HepG2 (cell line): Measurements from ENCODE around the gene PARM1.

Experiments
- EZH2 ChIP-seq: conservative IDR thresholded peaks from 2 replicates; pipeline ENCODE4 v1.6.1; 2012; ENCODE audit warnings: mild to moderate bottlenecking, low read depth, low read length, moderate library complexity
- GATAD2A ChIP-seq: IDR thresholded peaks from 2 replicates; pipeline ENCODE4 v1.6.1; 2016
- PHF8 ChIP-seq: sonication (generic); formaldehyde crosslinking; IDR thresholded peaks from 2 replicates; pipeline ENCODE4 v1.5.0; 2020; ENCODE audit warnings: missing genetic modification reagents
- POLR2A ChIP-seq, 2 experiments: IDR thresholded peaks; 2 replicates each; pipeline ENCODE4 v1.6.1; 2011; ENCODE audit warnings: low read depth in 2 of 2, low read length in 2 of 2, mild to moderate bottlenecking in 1 of 2, moderate library complexity in 1 of 2; ENCODE audit not compliant: insufficient read depth in 1 of 2
- RBFOX2 ChIP-seq: fragments of 200-400 bp; formaldehyde crosslinking; IDR thresholded peaks from 2 replicates; pipeline ENCODE4 v1.6.1; 2017; ENCODE audit warnings: low read depth, mild to moderate bottlenecking, low read length
- TCF12 ChIP-seq, 2 experiments: fragments of 450-650 bp in 1 of 2; sonication (generic) in 1 of 2; formaldehyde crosslinking in 1 of 2; IDR thresholded peaks; 2 replicates each; pipeline versions ENCODE4 v1.6.1 to v1.8.0; 2017 to 2022; ENCODE audit warnings: antibody characterized with exemption in 1 of 2, mild to moderate bottlenecking in 1 of 2, missing genetic modification reagents in 1 of 2, moderate library complexity in 1 of 2
- ZNF501 ChIP-seq: sonication (generic); formaldehyde crosslinking; IDR thresholded peaks from 2 replicates; pipeline ENCODE4 v1.5.1; 2020; ENCODE audit warnings: mild to moderate bottlenecking, moderate library complexity, missing genetic modification reagents
- ZNF510 ChIP-seq: sonication (generic); formaldehyde crosslinking; IDR thresholded peaks from 2 replicates; pipeline ENCODE4 v1.4.0; 2020; ENCODE audit warnings: low read depth, mild to moderate bottlenecking, missing genetic modification reagents
- ZNF746 ChIP-seq: sonication (generic); formaldehyde crosslinking; IDR thresholded peaks from 2 replicates; pipeline ENCODE4 v1.8.0; 2022; ENCODE audit warnings: mild to moderate bottlenecking, missing genetic modification reagents
- TF ChIP-seq, protein P1 (sequence below): sonication (generic); formaldehyde crosslinking; IDR thresholded peaks from 2 replicates; pipeline ENCODE4 v1.4.0; 2020; ENCODE audit warnings: missing genetic modification reagents
- TF ChIP-seq, protein P2 (sequence below), 2 experiments: IDR thresholded peaks; 2 replicates each; pipeline ENCODE4 v1.6.1; 2011 to 2012; ENCODE audit warnings: low read length in 2 of 2, borderline replicate concordance in 1 of 2, low read depth in 1 of 2, mild to moderate bottlenecking in 1 of 2, moderate library complexity in 1 of 2
- TF ChIP-seq, protein P3 (sequence below): sonication (generic); formaldehyde crosslinking; IDR thresholded peaks from 2 replicates; pipeline ENCODE4 v1.5.0; 2020; ENCODE audit warnings: mild to moderate bottlenecking, missing genetic modification reagents, moderate library complexity

DNA sequence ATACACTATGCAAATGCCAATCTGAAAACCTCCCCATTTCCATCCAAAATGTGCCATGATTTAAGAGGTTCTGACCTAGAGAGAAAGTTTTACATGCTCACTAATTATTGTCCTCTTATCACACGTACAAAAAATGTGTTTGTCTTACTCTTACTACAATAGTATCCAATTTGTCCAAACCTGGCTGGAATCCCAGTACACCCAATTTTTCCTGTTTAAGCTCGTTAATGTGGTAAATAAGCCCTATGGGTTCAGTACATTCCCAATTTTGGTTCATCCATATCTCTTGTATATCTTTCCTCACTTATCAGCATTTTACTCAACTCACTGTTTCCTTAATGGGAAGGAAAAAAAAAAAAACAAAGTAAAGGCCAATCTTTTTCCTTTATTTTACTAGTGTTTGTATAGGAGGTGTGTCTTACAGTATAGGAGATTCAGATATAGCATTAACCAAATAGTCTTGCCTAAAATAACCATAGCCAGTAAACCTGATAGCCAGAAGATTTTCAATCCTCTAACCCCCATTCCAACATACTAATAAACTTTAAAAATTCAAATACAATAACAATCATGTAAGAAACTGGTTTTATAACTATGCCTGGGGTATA, 109.8 kb downstream of the PARM1 start:
- TF ChIP-seq ZNF510 (CRISPR knock-in tag), result no peak
- TF ChIP-seq, protein P1, sequence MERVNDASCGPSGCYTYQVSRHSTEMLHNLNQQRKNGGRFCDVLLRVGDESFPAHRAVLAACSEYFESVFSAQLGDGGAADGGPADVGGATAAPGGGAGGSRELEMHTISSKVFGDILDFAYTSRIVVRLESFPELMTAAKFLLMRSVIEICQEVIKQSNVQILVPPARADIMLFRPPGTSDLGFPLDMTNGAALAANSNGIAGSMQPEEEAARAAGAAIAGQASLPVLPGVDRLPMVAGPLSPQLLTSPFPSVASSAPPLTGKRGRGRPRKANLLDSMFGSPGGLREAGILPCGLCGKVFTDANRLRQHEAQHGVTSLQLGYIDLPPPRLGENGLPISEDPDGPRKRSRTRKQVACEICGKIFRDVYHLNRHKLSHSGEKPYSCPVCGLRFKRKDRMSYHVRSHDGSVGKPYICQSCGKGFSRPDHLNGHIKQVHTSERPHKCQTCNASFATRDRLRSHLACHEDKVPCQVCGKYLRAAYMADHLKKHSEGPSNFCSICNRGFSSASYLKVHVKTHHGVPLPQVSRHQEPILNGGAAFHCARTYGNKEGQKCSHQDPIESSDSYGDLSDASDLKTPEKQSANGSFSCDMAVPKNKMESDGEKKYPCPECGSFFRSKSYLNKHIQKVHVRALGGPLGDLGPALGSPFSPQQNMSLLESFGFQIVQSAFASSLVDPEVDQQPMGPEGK (CRISPR knock-in tag), result no peak
- TF ChIP-seq, protein P2, sequence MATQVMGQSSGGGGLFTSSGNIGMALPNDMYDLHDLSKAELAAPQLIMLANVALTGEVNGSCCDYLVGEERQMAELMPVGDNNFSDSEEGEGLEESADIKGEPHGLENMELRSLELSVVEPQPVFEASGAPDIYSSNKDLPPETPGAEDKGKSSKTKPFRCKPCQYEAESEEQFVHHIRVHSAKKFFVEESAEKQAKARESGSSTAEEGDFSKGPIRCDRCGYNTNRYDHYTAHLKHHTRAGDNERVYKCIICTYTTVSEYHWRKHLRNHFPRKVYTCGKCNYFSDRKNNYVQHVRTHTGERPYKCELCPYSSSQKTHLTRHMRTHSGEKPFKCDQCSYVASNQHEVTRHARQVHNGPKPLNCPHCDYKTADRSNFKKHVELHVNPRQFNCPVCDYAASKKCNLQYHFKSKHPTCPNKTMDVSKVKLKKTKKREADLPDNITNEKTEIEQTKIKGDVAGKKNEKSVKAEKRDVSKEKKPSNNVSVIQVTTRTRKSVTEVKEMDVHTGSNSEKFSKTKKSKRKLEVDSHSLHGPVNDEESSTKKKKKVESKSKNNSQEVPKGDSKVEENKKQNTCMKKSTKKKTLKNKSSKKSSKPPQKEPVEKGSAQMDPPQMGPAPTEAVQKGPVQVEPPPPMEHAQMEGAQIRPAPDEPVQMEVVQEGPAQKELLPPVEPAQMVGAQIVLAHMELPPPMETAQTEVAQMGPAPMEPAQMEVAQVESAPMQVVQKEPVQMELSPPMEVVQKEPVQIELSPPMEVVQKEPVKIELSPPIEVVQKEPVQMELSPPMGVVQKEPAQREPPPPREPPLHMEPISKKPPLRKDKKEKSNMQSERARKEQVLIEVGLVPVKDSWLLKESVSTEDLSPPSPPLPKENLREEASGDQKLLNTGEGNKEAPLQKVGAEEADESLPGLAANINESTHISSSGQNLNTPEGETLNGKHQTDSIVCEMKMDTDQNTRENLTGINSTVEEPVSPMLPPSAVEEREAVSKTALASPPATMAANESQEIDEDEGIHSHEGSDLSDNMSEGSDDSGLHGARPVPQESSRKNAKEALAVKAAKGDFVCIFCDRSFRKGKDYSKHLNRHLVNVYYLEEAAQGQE (IDR thresholded peaks at IDR 0.05; ENCODE audit: borderline replicate concordance in 1 of 2, low read depth in 1 of 2, low read length in 2 of 2), result no peak
- TF ChIP-seq GATAD2A, result no peak
- TF ChIP-seq, protein P3, sequence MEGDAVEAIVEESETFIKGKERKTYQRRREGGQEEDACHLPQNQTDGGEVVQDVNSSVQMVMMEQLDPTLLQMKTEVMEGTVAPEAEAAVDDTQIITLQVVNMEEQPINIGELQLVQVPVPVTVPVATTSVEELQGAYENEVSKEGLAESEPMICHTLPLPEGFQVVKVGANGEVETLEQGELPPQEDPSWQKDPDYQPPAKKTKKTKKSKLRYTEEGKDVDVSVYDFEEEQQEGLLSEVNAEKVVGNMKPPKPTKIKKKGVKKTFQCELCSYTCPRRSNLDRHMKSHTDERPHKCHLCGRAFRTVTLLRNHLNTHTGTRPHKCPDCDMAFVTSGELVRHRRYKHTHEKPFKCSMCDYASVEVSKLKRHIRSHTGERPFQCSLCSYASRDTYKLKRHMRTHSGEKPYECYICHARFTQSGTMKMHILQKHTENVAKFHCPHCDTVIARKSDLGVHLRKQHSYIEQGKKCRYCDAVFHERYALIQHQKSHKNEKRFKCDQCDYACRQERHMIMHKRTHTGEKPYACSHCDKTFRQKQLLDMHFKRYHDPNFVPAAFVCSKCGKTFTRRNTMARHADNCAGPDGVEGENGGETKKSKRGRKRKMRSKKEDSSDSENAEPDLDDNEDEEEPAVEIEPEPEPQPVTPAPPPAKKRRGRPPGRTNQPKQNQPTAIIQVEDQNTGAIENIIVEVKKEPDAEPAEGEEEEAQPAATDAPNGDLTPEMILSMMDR (CRISPR knock-in tag), result no peak
- TF ChIP-seq ZNF746 (CRISPR knock-in tag), result no peak
- no peak for TF ChIP-seq TCF12 (IDR thresholded peaks at IDR 0.05)
- TF ChIP-seq TCF12 (CRISPR knock-in tag; IDR thresholded peaks at IDR 0.05), result no peak
- TF ChIP-seq POLR2A (IDR thresholded peaks at IDR 0.05; ENCODE audit: insufficient read depth in 1 of 2, low read depth in 2 of 2, low read length in 2 of 2), result no peak
- TF ChIP-seq RBFOX2, result no peak
- TF ChIP-seq ZNF501 (CRISPR knock-in tag), result no peak
- no peak for TF ChIP-seq EZH2
- TF ChIP-seq PHF8 (CRISPR knock-in tag), result no peak
